HCT116 (cell line): ENCODE data around the gene FANCD2OS.

ENCODE experiments used
- CEBPB ChIP-seq: IDR thresholded peaks from 2 replicates; pipeline ENCODE4 v1.6.1; 2012; ENCODE audit warnings: low read depth
- CTCF ChIP-seq, 3 experiments: fragments of 200-600 bp in 1 of 3; sonication (generic) in 1 of 3; IDR thresholded peaks in 2 of 3; conservative IDR thresholded peaks in 1 of 3; 2 replicates each; pipeline ENCODE4 v1.5.1; 2012 to 2017; ENCODE audit warnings: low read depth in 2 of 3, low read length in 2 of 3, antibody characterized with exemption in 1 of 3, borderline replicate concordance in 1 of 3, control low read depth in 1 of 3, mild to moderate bottlenecking in 1 of 3, mixed read lengths in 1 of 3, mixed run types in 1 of 3, moderate library complexity in 1 of 3; ENCODE audit not compliant: insufficient read depth in 1 of 3
- EGR1 ChIP-seq: IDR thresholded peaks from 2 replicates; pipeline ENCODE4 v1.6.1; 2012; ENCODE audit warnings: low read depth
- EZH2 ChIP-seq: fragments of 200-600 bp; sonication (generic); IDR thresholded peaks from 2 replicates; pipeline ENCODE4 v1.6.1; 2017; ENCODE audit warnings: antibody characterized with exemption, mixed run types
- EZH2phosphoT487 ChIP-seq: fragments of 200-600 bp; IDR thresholded peaks from 2 replicates; pipeline ENCODE4 v1.6.1; 2018; ENCODE audit warnings: antibody characterized with exemption, borderline replicate concordance
- JUND ChIP-seq: IDR thresholded peaks from 2 replicates; pipeline ENCODE4 v1.6.1; 2012
- POLR2A ChIP-seq: IDR thresholded peaks from 2 replicates; pipeline ENCODE4 v1.7.0; 2011; ENCODE audit warnings: borderline replicate concordance; ENCODE audit not compliant: insufficient read depth, insufficient read length; ENCODE audit errors: extremely low read depth
- RAD21 ChIP-seq: IDR thresholded peaks from 2 replicates; pipeline ENCODE4 v1.6.1; 2012; ENCODE audit warnings: low read depth, mild to moderate bottlenecking
- SIN3A ChIP-seq: IDR thresholded peaks from 2 replicates; pipeline ENCODE4 v1.6.1; 2012; ENCODE audit warnings: low read depth
- SP1 ChIP-seq: IDR thresholded peaks from 2 replicates; pipeline ENCODE4 v1.6.1; 2012; ENCODE audit warnings: low read depth
- YY1 ChIP-seq: IDR thresholded peaks from 2 replicates; pipeline ENCODE4 v1.6.1; 2011; ENCODE audit warnings: low read length, low read depth, moderate library complexity, mild to moderate bottlenecking; ENCODE audit not compliant: insufficient replicate concordance; ENCODE audit errors: extremely low read depth
- TF ChIP-seq, protein P1 (sequence below): IDR thresholded peaks from 2 replicates; pipeline ENCODE4 v1.6.1; 2012

DNA sequence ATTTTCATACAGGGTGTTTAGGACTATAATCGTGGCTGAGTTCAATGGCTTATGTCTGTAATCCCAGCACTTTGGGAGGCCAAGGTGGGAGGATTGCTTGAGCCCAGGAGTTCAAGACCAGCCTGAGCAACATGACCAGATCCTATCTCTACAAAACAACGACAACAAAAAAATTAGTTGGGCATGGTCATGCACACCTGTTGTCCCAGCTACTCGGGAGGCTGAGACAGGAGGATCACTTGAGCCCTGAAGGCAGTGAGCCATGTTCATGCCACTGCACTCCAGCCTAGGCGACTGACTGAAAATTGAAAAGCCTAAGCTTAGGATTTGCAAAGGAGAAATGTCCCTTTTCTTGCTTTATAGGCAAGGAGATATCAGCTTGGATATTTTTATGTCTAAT lies 8.9 kb upstream of the FANCD2OS start:
- TF ChIP-seq SIN3A (no peak), EZH2phosphoT487 (no peak), JUND (no peak), CTCF (IDR thresholded peaks at IDR 0.05 in 2 of 3, conservative IDR thresholded peaks at IDR 0.05 in 1 of 3; ENCODE audit: borderline replicate concordance in 1 of 3, insufficient read depth in 1 of 3, low read depth in 2 of 3, low read length in 2 of 3) (no peak), CEBPB (no peak), POLR2A (no peak), EZH2 (no peak), YY1 (no peak), RAD21 (no peak), SP1 (no peak), EGR1 (no peak)
- TF ChIP-seq, protein P1, sequence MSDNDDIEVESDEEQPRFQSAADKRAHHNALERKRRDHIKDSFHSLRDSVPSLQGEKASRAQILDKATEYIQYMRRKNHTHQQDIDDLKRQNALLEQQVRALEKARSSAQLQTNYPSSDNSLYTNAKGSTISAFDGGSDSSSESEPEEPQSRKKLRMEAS = no peak
